SK-N-SH treated with all-trans-retinoic acid at 6 μM for 48 hours (cell line): ENCODE data around the gene MMP23B.

Experiments used
- ATAC-seq: fragments of 200-7000 bp; cut with Tn5 transposase; 3 replicates; pipeline ENCODE4 v1.9.1; 2020; ENCODE audit warnings: mild to moderate bottlenecking, moderate library complexity
- ARNTL ChIP-seq: fragments of 450-650 bp; formaldehyde crosslinking; IDR thresholded peaks from 2 replicates; pipeline ENCODE4 v1.5.0; 2020; ENCODE audit warnings: low read depth, mild to moderate bottlenecking, moderate library complexity, borderline replicate concordance
- BACH2 ChIP-seq: fragments of 250-450 bp; sonication (Bioruptor Pico); IDR thresholded peaks from 2 replicates; pipeline ENCODE4 v1.9.0; 2021; ENCODE audit warnings: mild to moderate bottlenecking, borderline replicate concordance
- CSDC2 ChIP-seq: fragments of 250-450 bp; sonication (Bioruptor Pico); IDR thresholded peaks from 2 replicates; pipeline ENCODE4 v1.5.0; 2020; ENCODE audit warnings: mild to moderate bottlenecking, moderate library complexity
- ESRRG ChIP-seq: fragments of 250-450 bp; sonication (Bioruptor Pico); IDR thresholded peaks from 2 replicates; pipeline ENCODE4 v1.6.1; 2021; ENCODE audit warnings: mild to moderate bottlenecking
- GLIS3 ChIP-seq: fragments of 250-450 bp; sonication (Bioruptor Pico); IDR thresholded peaks from 2 replicates; pipeline ENCODE4 v1.5.0; 2020; ENCODE audit warnings: mild to moderate bottlenecking, moderate library complexity
- ISL1 ChIP-seq: fragments of 250-450 bp; sonication (Bioruptor Pico); IDR thresholded peaks from 2 replicates; pipeline ENCODE4 v2.1.2; 2022; ENCODE audit warnings: mild to moderate bottlenecking, moderate library complexity
- PPARA ChIP-seq: fragments of 250-450 bp; sonication (Bioruptor Pico); IDR thresholded peaks from 2 replicates; pipeline ENCODE4 v1.5.0; 2020; ENCODE audit warnings: mild to moderate bottlenecking, borderline replicate concordance
- SNAI2 ChIP-seq: fragments of 250-450 bp; sonication (Bioruptor Pico); IDR thresholded peaks from 2 replicates; pipeline ENCODE4 v1.5.0; 2020; ENCODE audit warnings: mild to moderate bottlenecking, moderate library complexity
- TCF4 ChIP-seq: fragments of 250-450 bp; sonication (Bioruptor Pico); IDR thresholded peaks from 2 replicates; pipeline ENCODE4 v1.8.0; 2021; ENCODE audit warnings: mild to moderate bottlenecking, moderate library complexity, borderline replicate concordance
- ZC3H10 ChIP-seq: fragments of 250-450 bp; sonication (Bioruptor Pico); IDR thresholded peaks from 2 replicates; pipeline ENCODE4 v1.5.1; 2021; ENCODE audit warnings: mild to moderate bottlenecking, moderate library complexity
- ZFP3 ChIP-seq: fragments of 250-450 bp; sonication (Bioruptor Pico); IDR thresholded peaks from 2 replicates; pipeline ENCODE4 v1.5.0; 2020; ENCODE audit warnings: mild to moderate bottlenecking, moderate library complexity
- ZFP30 ChIP-seq: fragments of 450-650 bp; formaldehyde crosslinking; IDR thresholded peaks from 2 replicates; pipeline ENCODE4 v1.5.0; 2022; ENCODE audit warnings: mild to moderate bottlenecking, moderate library complexity
- ZNF565 ChIP-seq: fragments of 450-650 bp; formaldehyde crosslinking; conservative IDR thresholded peaks from 2 replicates; pipeline ENCODE4 v1.5.0; 2020; ENCODE audit warnings: low read depth, mild to moderate bottlenecking, moderate library complexity
- ZNF70 ChIP-seq: fragments of 450-650 bp; formaldehyde crosslinking; IDR thresholded peaks from 2 replicates; pipeline ENCODE4 v1.5.0; 2020; ENCODE audit warnings: mild to moderate bottlenecking, moderate library complexity
- ZNF8 ChIP-seq: fragments of 450-650 bp; formaldehyde crosslinking; IDR thresholded peaks from 2 replicates; pipeline ENCODE4 v1.5.0; 2020; ENCODE audit warnings: mild to moderate bottlenecking, moderate library complexity
- TF ChIP-seq, protein P1 (sequence below): fragments of 250-450 bp; sonication (Bioruptor Pico); IDR thresholded peaks from 2 replicates; pipeline ENCODE4 v1.5.1; 2020; ENCODE audit warnings: low read depth, mild to moderate bottlenecking, moderate library complexity
- TF ChIP-seq, protein P2 (sequence below): fragments of 250-450 bp; sonication (Bioruptor Pico); IDR thresholded peaks from 2 replicates; pipeline ENCODE4 v1.8.0; 2020; ENCODE audit warnings: mild to moderate bottlenecking, moderate library complexity, borderline replicate concordance
- TF ChIP-seq, protein P3 (sequence below): fragments of 250-450 bp; sonication (Bioruptor Pico); IDR thresholded peaks from 2 replicates; pipeline ENCODE4 v1.8.0; 2021; ENCODE audit warnings: low read depth, mild to moderate bottlenecking, moderate library complexity, borderline replicate concordance
- TF ChIP-seq, protein P4 (sequence below): fragments of 250-450 bp; sonication (Bioruptor Pico); IDR thresholded peaks from 2 replicates; pipeline ENCODE4 v1.5.0; 2020; ENCODE audit warnings: mild to moderate bottlenecking, moderate library complexity

Gene MMP23B

DNA sequence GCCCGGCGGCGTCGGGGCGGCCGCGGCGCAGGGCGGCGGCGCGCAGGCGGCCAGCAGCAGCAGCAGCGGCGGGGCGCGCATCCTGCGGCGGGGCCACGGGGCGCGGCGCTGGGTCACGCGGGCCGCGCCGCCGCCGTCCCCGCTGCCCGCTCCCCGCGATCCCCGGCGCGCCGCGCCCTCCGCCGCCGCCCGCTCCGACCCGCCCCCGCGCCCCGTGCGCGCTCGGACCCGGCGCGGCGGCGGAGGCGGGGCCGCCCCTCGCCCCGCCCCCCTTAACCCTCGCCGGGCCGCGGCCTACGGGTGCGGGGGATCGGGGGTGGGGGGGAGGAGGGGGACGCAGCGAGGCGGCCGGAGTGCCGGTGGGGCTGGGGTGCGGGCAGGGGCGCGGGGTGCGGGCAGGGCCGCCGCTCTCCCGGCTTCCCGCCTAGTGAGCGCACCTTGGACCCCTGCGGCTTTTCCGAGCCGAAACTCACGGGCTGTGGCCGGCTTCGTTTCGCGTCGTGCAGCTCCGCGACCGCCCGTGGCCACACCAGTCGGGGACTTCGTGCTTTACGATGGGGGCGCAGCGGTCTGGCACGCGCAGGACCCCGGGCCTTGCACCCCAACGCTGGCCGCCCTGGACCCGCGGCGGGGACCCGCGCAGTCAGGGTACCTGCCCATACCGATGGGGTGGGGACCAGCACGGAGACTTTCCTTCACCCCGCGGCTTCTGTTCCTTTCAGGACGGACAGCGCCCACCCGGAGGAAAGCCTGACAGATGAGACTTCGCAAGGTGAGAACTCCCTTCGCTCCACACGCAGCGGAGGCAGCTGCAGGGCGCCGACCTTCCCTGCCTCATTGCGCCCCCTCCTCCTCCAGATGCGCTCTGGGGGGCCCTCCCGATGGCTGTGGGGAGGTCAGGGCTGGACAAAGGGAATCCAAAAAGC lies 31.8 kb upstream of the MMP23B start, which contains the start of gene FNDC10:
FNDC10 (minus strand) TSS at position 201 of the 926 bp plus-strand sequence; CDS start at position 81, 120 bp downstream.
- ATAC-seq: no peak; the same call in 2 of the 3 replicates
- TF ChIP-seq ZNF8: no peak
- TF ChIP-seq ZC3H10 (CRISPR knock-in tag): no peak
- TF ChIP-seq ARNTL (CRISPR knock-in tag): no peak
- TF ChIP-seq, protein P1, sequence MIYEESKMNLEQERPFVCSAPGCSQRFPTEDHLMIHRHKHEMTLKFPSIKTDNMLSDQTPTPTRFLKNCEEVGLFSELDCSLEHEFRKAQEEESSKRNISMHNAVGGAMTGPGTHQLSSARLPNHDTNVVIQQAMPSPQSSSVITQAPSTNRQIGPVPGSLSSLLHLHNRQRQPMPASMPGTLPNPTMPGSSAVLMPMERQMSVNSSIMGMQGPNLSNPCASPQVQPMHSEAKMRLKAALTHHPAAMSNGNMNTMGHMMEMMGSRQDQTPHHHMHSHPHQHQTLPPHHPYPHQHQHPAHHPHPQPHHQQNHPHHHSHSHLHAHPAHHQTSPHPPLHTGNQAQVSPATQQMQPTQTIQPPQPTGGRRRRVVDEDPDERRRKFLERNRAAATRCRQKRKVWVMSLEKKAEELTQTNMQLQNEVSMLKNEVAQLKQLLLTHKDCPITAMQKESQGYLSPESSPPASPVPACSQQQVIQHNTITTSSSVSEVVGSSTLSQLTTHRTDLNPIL (CRISPR knock-in tag): no peak
- TF ChIP-seq ESRRG (CRISPR knock-in tag): no peak
- TF ChIP-seq, protein P2, sequence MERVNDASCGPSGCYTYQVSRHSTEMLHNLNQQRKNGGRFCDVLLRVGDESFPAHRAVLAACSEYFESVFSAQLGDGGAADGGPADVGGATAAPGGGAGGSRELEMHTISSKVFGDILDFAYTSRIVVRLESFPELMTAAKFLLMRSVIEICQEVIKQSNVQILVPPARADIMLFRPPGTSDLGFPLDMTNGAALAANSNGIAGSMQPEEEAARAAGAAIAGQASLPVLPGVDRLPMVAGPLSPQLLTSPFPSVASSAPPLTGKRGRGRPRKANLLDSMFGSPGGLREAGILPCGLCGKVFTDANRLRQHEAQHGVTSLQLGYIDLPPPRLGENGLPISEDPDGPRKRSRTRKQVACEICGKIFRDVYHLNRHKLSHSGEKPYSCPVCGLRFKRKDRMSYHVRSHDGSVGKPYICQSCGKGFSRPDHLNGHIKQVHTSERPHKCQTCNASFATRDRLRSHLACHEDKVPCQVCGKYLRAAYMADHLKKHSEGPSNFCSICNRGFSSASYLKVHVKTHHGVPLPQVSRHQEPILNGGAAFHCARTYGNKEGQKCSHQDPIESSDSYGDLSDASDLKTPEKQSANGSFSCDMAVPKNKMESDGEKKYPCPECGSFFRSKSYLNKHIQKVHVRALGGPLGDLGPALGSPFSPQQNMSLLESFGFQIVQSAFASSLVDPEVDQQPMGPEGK: no peak
- TF ChIP-seq ZNF70: no peak
- no peak for TF ChIP-seq CSDC2 (CRISPR knock-in tag)
- TF ChIP-seq ISL1: no peak
- TF ChIP-seq, protein P3, sequence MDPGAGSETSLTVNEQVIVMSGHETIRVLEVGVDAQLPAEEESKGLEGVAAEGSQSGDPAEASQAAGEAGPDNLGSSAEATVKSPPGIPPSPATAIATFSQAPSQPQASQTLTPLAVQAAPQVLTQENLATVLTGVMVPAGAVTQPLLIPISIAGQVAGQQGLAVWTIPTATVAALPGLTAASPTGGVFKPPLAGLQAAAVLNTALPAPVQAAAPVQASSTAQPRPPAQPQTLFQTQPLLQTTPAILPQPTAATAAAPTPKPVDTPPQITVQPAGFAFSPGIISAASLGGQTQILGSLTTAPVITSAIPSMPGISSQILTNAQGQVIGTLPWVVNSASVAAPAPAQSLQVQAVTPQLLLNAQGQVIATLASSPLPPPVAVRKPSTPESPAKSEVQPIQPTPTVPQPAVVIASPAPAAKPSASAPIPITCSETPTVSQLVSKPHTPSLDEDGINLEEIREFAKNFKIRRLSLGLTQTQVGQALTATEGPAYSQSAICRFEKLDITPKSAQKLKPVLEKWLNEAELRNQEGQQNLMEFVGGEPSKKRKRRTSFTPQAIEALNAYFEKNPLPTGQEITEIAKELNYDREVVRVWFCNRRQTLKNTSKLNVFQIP (CRISPR knock-in tag): no peak

DNA sequence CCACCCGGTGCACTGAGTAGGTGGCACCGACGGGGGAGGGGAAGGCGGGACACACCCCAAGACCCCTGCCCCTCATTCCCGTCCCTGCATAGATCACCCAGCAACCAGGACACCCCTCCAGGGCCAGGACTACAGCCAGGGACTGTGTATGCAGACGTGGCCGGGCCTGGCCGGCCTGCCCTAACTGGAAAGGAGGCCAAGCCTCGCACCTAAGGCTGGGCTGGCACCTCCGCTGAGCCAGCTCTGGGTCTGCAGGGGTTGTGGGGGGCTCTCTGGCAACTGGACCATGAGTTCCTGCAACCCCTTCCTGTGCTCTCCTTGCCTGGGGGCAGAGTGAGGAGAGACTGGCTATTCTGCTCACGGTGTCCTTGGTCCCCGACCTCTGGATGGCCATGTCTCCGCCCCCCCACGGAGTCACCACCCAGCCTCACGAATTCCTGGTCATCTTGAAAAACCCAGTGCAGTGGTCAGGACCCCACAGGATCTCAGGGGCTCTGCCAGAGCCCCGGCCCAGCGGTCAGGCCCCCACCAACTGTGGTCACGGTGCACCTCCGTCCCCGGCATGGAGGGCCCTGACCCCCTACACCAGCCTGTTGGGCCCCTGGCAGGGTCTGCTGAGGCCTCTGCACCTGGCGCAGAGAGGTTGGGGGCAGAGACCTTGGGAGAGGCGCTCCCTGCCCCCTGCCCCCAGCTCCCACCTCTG lies 31.0 kb upstream of the MMP23B start:
- no peak for ATAC-seq
- TF ChIP-seq ZFP3 (CRISPR knock-in tag): no peak
- no peak for TF ChIP-seq ARNTL (CRISPR knock-in tag)
- TF ChIP-seq ZNF565 (CRISPR knock-in tag): no peak
- TF ChIP-seq SNAI2 (CRISPR knock-in tag): no peak
- TF ChIP-seq GLIS3 (CRISPR knock-in tag): no peak
- no peak for TF ChIP-seq PPARA
- TF ChIP-seq, protein P2: no peak
- no peak for TF ChIP-seq ZFP30
- TF ChIP-seq ISL1: no peak
- TF ChIP-seq ESRRG (CRISPR knock-in tag): no peak
- TF ChIP-seq ZNF8: no peak
- TF ChIP-seq, all 23 proteins: peak for 0

DNA sequence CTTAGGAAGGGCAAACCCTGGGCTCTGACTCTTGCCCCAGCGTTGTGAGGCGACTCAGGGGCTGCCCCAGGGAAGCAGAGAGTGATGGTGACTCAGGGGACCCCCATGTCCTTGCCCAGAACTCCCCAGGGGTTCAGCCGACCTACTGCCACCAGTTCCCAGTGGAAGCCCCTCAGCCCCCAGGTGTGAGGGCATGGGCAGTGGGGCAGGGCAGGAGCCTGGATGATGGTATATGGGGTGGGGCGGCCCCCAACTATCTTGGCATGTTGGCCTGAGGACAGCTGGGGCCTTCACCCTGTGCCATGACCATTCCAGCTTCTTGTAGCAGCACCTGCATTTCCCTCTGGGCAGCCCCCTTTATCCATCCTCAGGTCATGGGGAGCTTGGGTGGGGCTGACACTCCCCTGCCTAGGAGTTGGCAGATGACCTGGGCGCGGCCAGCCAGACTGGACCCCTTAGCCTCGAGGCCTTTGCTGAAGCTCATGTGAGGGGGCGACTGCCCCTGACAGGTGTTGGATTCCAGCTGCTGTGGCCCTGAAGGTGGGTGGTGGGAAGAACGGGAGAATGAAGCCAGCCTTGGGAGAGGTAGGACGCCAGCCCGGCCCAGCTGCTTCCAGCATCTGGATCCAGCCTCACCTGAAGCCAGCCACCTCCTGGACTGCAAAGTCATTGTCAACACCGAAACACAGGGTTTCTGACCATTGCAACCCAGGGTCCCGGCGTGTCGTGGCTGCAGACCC lies 30.2 kb upstream of the MMP23B start:
- no peak for ATAC-seq
- TF ChIP-seq, protein P3 (CRISPR knock-in tag): no peak
- no peak for TF ChIP-seq BACH2 (CRISPR knock-in tag)
- TF ChIP-seq ZNF565 (CRISPR knock-in tag): no peak
- TF ChIP-seq ZC3H10 (CRISPR knock-in tag): no peak
- TF ChIP-seq TCF4 (CRISPR knock-in tag): no peak
- TF ChIP-seq ARNTL (CRISPR knock-in tag): no peak
- no peak for TF ChIP-seq ZFP30
- TF ChIP-seq ISL1: no peak
- TF ChIP-seq, protein P4, sequence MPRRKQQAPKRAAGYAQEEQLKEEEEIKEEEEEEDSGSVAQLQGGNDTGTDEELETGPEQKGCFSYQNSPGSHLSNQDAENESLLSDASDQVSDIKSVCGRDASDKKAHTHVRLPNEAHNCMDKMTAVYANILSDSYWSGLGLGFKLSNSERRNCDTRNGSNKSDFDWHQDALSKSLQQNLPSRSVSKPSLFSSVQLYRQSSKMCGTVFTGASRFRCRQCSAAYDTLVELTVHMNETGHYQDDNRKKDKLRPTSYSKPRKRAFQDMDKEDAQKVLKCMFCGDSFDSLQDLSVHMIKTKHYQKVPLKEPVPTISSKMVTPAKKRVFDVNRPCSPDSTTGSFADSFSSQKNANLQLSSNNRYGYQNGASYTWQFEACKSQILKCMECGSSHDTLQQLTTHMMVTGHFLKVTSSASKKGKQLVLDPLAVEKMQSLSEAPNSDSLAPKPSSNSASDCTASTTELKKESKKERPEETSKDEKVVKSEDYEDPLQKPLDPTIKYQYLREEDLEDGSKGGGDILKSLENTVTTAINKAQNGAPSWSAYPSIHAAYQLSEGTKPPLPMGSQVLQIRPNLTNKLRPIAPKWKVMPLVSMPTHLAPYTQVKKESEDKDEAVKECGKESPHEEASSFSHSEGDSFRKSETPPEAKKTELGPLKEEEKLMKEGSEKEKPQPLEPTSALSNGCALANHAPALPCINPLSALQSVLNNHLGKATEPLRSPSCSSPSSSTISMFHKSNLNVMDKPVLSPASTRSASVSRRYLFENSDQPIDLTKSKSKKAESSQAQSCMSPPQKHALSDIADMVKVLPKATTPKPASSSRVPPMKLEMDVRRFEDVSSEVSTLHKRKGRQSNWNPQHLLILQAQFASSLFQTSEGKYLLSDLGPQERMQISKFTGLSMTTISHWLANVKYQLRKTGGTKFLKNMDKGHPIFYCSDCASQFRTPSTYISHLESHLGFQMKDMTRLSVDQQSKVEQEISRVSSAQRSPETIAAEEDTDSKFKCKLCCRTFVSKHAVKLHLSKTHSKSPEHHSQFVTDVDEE (CRISPR knock-in tag): no peak
- TF ChIP-seq, protein P1 (CRISPR knock-in tag): no peak
- no peak for TF ChIP-seq ESRRG (CRISPR knock-in tag)
